Hepatic stellate cell (primary cell): ENCODE results near the gene TTF2.
"Not testable (repeated sequence)": the region's sequence is repeated elsewhere in the genome, so short reads cannot be mapped to it uniquely, and the experiment has no call there.

ENCODE experiments used
- DNase-seq: peaks from one replicate; pipeline ENCODE4 v3.0.0; 2011; ENCODE audit warnings: low spot score

The TTF2 gene

GRCh38 chr1:117093870-117094621, 33.9 kb downstream of the TTF2 start:
- peak; percentile 23 for DNase-seq

GRCh38 chr1:117094841-117095604, 34.9 kb downstream of the TTF2 start:
- DNase-seq = no peak

- no peak for DNase-seq
Observed at GRCh38 chr1:117096951-117097408, 36.9 kb downstream of the TTF2 start.

GRCh38 chr1:117097443-117097842, 37.3 kb downstream of the TTF2 start:
- peak; percentile 12 for DNase-seq

- no peak for DNase-seq
Observed at GRCh38 chr1:117098287-117098890, 38.3 kb downstream of the TTF2 start.

- DNase-seq = no peak
Observed at GRCh38 chr1:117101334-117101733, 41.2 kb downstream of the TTF2 start.

- not testable (repeated sequence) for DNase-seq
Observed at GRCh38 chr1:117101858-117102257, 41.7 kb downstream of the TTF2 start.

GRCh38 chr1:117104986-117105385, 44.9 kb downstream of the TTF2 start:
- DNase-seq = no peak

- DNase-seq = no peak
Observed at GRCh38 chr1:117105722-117106121, 45.6 kb downstream of the TTF2 start.

- DNase-seq = no peak
Observed at GRCh38 chr1:117106478-117106877, 46.4 kb downstream of the TTF2 start.

GRCh38 chr1:117107364-117107763, 47.2 kb downstream of the TTF2 start:
- no peak for DNase-seq

GRCh38 chr1:117110774-117111173, 50.6 kb downstream of the TTF2 start:
- DNase-seq = no peak

GRCh38 chr1:117112047-117112717, 52.1 kb downstream of the TTF2 start:
- DNase-seq = no peak

- no peak for DNase-seq
Observed at GRCh38 chr1:117113199-117113598, 53.1 kb downstream of the TTF2 start.

GRCh38 chr1:117114877-117115276, 54.8 kb downstream of the TTF2 start:
- DNase-seq = no peak

- DNase-seq = no peak
Observed at GRCh38 chr1:117116090-117116783, 56.1 kb downstream of the TTF2 start.

GRCh38 chr1:117116784-117117130, 56.6 kb downstream of the TTF2 start:
- no peak for DNase-seq

- no peak for DNase-seq
Observed at GRCh38 chr1:117117697-117118096, 57.6 kb downstream of the TTF2 start.

- DNase-seq = no peak
Observed at GRCh38 chr1:117118137-117118536, 58.0 kb downstream of the TTF2 start.

- not testable (repeated sequence) for DNase-seq
Observed at GRCh38 chr1:117119144-117119543, 59.0 kb downstream of the TTF2 start.

GRCh38 chr1:117120774-117121588, 60.9 kb downstream of the TTF2 start:
- DNase-seq = peak; percentile 48
